KMS-11 (cell line): ENCODE results near the gene FRMD4A.

Experiments used
- H2AFZ ChIP-seq: fragments of 200-600 bp; sonication (generic); 2 replicates; pipeline ENCODE4 v1.6.1; 2016; ENCODE audit warnings: antibody characterized with exemption, mixed run types, low read depth
- H3K27ac ChIP-seq: fragments of 200-600 bp; sonication (generic); 2 replicates; pipeline ENCODE4 v1.6.1; 2016; ENCODE audit warnings: mild to moderate bottlenecking, mixed run types
- H3K27me3 ChIP-seq: fragments of 200-600 bp; sonication (generic); 2 replicates; pipeline ENCODE4 v1.6.1; 2017; ENCODE audit warnings: mild to moderate bottlenecking, low read depth, mixed run types, moderate library complexity; ENCODE audit not compliant: insufficient read depth
- H3K36me3 ChIP-seq: fragments of 200-600 bp; sonication (generic); 2 replicates; pipeline ENCODE4 v1.6.1; 2017; ENCODE audit warnings: mild to moderate bottlenecking, mixed run types; ENCODE audit not compliant: insufficient read depth
- H3K4me1 ChIP-seq: fragments of 200-600 bp; sonication (generic); 2 replicates; pipeline ENCODE4 v1.6.1; 2016; ENCODE audit warnings: mild to moderate bottlenecking, low read depth, mixed run types; ENCODE audit not compliant: poor library complexity, severe bottlenecking
- H3K4me2 ChIP-seq: fragments of 200-600 bp; sonication (generic); 2 replicates; pipeline ENCODE4 v1.7.0; 2016; ENCODE audit warnings: mild to moderate bottlenecking, mixed run types
- H3K4me3 ChIP-seq: fragments of 200-600 bp; sonication (generic); IDR thresholded peaks from 2 replicates; pipeline ENCODE4 v1.6.1; 2017; ENCODE audit warnings: low read depth, low read length, mixed read lengths; ENCODE audit not compliant: insufficient read depth
- H3K79me2 ChIP-seq: fragments of 200-600 bp; sonication (generic); 2 replicates; pipeline ENCODE4 v1.6.1; 2016; ENCODE audit warnings: low read depth, mixed run types; ENCODE audit not compliant: insufficient read depth
- H3K9ac ChIP-seq: fragments of 200-600 bp; sonication (generic); 2 replicates; pipeline ENCODE4 v1.6.1; 2016; ENCODE audit warnings: mild to moderate bottlenecking, mixed run types
- H4K20me1 ChIP-seq: fragments of 200-600 bp; sonication (generic); 2 replicates; pipeline ENCODE4 v1.6.1; 2016; ENCODE audit warnings: mild to moderate bottlenecking, mixed run types; ENCODE audit not compliant: insufficient read depth
- TF ChIP-seq, protein P1 (sequence below): fragments of 200-600 bp; sonication (generic); conservative IDR thresholded peaks from 2 replicates; pipeline ENCODE4 v1.6.1; 2017; ENCODE audit warnings: low read depth, mild to moderate bottlenecking, antibody characterized with exemption, low read length, moderate library complexity, mixed read lengths

FRMD4A gene

DNA sequence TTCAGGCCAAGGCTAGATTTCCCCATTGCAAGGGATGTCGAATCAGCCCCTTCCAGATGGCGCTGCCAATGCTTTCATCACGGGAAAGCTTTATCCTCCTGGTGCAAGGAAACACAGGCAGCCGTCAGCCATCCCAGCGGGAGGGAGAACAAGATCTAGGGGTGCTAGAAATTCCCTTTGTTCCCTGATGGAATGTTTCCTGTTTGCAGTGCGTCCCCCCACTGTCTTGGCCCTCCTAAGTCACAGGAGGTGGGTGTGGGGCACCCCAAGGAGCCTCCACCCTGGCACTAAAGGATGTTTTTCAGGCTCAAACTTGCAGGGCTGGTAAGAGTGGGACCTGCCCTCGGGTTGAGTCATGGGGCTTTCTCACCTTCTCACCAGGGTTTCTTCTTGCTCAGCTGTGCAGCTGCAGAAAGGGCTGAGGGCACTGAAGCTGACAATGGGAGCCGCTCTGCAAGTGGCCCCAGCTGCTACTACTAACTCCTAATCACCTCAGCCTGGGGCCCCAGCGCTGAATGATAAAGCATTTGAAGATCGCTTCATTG, 640.4 kb downstream of the FRMD4A start:
- Histone ChIP-seq H3K27me3 (no peaks in the 10 kb centered on the region), H3K36me3 (no peaks in the 10 kb centered on the region), H3K4me1 (peaks cover 19% of the 10 kb centered on the region), H4K20me1 (no peaks in the 10 kb centered on the region), H3K9ac (no peak overlapping the region), H3K4me3 (no peak overlapping the region), H2AFZ (no peak overlapping the region), H3K79me2 (no peaks in the 10 kb centered on the region), H3K27ac (no peak overlapping the region), H3K4me2 (no peak overlapping the region)
- TF ChIP-seq, protein P1, sequence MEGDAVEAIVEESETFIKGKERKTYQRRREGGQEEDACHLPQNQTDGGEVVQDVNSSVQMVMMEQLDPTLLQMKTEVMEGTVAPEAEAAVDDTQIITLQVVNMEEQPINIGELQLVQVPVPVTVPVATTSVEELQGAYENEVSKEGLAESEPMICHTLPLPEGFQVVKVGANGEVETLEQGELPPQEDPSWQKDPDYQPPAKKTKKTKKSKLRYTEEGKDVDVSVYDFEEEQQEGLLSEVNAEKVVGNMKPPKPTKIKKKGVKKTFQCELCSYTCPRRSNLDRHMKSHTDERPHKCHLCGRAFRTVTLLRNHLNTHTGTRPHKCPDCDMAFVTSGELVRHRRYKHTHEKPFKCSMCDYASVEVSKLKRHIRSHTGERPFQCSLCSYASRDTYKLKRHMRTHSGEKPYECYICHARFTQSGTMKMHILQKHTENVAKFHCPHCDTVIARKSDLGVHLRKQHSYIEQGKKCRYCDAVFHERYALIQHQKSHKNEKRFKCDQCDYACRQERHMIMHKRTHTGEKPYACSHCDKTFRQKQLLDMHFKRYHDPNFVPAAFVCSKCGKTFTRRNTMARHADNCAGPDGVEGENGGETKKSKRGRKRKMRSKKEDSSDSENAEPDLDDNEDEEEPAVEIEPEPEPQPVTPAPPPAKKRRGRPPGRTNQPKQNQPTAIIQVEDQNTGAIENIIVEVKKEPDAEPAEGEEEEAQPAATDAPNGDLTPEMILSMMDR: no peak

DNA sequence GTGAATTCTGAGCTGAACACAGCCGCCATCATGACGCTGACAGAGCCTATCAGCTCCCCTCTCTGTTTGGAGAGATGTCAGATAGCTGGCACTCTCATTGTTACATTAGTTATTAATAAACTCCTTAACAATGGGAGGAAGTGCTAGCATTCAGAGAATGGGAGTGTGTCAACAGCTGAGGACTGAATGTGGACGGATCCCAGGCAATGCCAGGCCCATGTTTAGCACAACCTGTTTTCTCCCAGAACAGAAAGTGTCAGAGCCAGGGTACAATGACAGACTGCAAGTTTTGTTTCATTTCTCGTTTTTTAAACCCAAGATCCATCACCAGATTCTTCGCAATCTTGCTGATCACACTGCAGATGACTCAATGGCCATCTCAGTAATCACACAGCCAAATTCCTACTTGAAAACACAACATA, 644.4 kb downstream of the FRMD4A start:
- no peaks in the 10 kb centered on the region for H3K79me2 ChIP-seq
- H4K20me1 ChIP-seq: no peaks in the 10 kb centered on the region
- H3K4me1 ChIP-seq: peaks cover 19% of the 10 kb centered on the region
- TF ChIP-seq, protein P1: no peak
- H3K36me3 ChIP-seq: no peaks in the 10 kb centered on the region
- H3K4me3 ChIP-seq: no peak overlapping the region
- H3K4me2 ChIP-seq: peak overlapping the region; percentile 11
- H3K9ac ChIP-seq: no peak overlapping the region
- H3K27ac ChIP-seq: peak overlapping the region; percentile 11; the same call in 1 of the 2 replicates
- no peaks in the 10 kb centered on the region for H3K27me3 ChIP-seq
- H2AFZ ChIP-seq: no peak overlapping the region

DNA sequence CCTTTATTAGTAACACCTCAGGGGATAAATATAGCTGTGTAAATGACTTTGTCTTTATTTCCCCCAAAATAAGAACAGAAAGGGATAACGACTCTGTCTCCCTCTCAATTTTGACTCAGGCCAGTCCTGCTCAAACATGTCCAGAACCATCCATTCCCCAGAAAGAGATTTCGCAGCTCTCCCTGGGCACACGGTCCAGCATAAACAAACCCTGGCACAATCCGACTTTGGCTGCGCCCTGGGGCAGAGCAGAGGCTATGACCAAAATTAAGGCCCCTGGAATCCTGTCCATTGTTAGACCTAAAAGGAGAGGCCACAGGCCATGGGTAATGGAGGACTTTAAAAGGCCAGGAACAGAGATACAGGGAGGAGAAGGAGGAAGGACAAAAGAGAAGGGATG, 644.8 kb downstream of the FRMD4A start:
- peak overlapping the region; percentile 11; the same call in 1 of the 2 replicates for H3K4me2 ChIP-seq
- H3K4me3 ChIP-seq: no peak overlapping the region
- peaks cover 19% of the 10 kb centered on the region for H3K4me1 ChIP-seq
- H2AFZ ChIP-seq: no peak overlapping the region
- H3K36me3 ChIP-seq: no peaks in the 10 kb centered on the region
- no peak overlapping the region for H3K27ac ChIP-seq
- H3K9ac ChIP-seq: no peak overlapping the region
- no peaks in the 10 kb centered on the region for H3K27me3 ChIP-seq
- TF ChIP-seq, protein P1: no peak
- no peaks in the 10 kb centered on the region for H4K20me1 ChIP-seq
- H3K79me2 ChIP-seq: no peaks in the 10 kb centered on the region

DNA sequence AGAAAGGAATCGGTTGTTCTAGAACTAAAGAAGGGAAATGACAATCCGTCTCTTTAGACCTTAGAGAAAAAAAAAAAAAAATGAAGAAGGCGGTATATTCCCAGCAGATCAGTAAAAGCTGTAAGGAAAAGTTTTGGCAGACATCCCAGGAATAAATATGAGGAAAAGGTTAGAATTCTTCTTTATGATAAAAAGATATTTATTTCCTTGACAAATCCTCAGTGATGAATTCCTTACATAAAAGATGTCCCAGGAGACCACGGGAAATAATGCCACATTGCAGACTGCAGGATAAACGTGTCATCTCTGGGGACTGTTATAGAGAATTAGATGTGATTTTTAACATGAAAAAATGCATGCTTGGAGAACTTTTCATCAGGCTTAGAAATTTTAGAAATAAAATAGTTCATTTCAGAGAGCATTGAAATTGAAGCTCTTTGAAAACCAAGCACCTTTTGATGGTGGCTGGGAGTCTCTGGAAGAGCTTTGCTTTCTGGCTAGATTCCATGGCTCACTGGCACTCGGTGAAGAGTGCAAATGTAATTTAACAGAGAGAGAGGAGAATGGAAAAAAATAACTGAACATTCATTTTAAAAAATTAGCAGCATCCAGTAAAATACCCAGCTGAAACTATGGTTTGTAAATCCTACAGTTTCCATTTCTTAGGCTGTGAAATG, 645.8 kb downstream of the FRMD4A start:
- Histone ChIP-seq H3K4me2 (no peak overlapping the region), H3K27ac (no peak overlapping the region), H3K4me3 (no peak overlapping the region), H3K4me1 (peaks cover 19% of the 10 kb centered on the region), H3K27me3 (no peaks in the 10 kb centered on the region), H4K20me1 (no peaks in the 10 kb centered on the region), H2AFZ (no peak overlapping the region), H3K36me3 (no peaks in the 10 kb centered on the region), H3K79me2 (no peaks in the 10 kb centered on the region), H3K9ac (no peak overlapping the region)
- TF ChIP-seq, protein P1: no peak
